ENCODE data around the gene CDC5L.

Gene CDC5L

DNA sequence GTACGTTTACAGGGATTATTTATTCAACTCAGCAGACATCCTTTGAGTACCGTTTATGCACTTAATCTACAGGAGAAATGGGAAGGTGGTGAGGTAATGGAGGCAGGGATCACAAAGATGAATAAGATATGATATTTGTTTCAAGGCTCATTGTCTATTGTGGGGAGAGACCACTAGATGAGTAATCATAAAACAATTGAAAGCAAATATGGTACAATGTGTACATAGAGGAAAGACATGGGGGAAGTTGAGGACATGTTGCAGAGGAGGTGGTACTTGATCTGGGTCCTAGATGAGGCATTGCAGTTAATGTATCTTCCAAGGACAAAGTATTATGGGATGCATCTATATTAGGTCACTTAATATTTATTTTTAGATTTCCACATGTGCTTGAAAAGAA is 13.7 kb upstream of the CDC5L start:
- DNase-seq (ENCODE audit: low read depth): no peak

DNA sequence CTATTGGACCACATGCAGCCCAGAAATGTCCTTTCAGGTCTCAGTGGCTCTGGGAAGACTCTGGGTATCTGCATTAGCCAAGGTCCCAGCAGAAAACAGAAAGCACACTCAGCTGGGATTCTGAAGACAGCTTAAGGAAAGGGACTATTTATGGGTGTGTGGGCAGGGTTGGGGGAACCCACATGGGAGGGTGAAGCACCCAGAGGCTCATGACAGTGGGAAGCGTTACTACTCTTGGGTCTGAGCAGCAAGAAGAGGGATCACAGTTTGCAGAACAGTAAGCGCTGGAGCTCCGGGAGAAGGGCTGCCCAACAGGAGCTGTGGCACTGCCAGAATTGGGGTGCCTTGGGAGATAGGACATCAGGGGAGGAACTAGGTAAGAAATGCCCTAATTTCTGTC is 12.4 kb upstream of the CDC5L start:
- DNase-seq (ENCODE audit: low read depth): no peak

DNA sequence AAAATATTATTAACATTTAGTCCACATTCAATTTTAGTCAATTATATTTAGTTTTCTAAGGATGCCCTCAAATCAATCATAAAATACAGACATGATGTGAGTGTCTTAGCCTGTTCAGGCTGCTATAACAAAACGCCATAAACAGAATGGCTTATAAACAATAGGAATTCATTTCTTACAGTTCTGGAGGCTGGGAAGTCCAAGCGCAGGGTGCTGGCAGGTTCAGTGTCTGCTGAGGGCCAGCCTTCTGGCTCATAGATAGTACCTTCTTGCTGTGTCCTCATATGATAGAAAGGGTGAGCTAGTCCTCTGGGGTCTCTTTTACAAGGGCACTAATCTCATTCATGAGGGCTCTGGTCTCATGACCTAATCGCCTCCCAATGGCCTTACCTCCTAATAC is 10.0 kb upstream of the CDC5L start:
- no peak for DNase-seq (ENCODE audit: low read depth)

DNA sequence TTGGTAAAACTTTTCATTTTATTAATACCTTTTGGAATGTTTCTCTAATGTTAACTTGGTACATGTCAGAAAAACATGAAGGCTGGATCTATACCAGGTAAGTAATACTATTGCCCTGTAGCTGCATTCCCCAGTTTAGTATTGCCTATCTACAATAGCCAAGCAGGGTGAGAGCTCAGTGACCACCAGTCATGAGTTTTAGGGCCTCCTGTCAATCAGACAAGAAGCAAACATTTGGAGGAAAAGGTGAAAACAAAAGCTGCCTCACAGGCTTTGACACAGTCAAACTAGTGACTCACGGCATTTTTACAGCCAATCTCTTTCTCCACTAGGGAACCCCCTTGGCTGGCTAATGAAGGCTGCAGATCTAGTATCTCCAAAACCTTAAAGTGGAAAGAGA is 9.5 kb upstream of the CDC5L start:
- DNase-seq (ENCODE audit: low read depth): no peak

DNA sequence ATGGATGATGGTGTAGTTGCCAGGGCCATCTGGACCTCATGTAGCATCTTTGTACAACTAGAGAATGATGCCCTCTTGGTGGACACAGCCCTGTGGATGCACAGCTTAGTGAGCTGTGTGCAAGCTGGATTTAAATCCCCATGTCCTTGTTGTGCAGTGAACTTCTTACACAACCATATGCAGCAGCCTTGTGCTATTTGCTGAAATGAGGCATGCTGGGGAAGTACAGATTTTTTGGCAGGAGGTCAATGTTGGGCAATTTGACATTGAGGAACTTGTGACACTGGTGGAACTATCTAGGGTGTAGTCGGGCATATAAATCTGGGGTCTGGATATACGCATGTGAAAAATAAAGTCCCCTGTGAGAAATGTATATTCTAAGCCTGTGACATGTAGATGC is 5.8 kb upstream of the CDC5L start:
- no peak for DNase-seq (ENCODE audit: low read depth)

DNA sequence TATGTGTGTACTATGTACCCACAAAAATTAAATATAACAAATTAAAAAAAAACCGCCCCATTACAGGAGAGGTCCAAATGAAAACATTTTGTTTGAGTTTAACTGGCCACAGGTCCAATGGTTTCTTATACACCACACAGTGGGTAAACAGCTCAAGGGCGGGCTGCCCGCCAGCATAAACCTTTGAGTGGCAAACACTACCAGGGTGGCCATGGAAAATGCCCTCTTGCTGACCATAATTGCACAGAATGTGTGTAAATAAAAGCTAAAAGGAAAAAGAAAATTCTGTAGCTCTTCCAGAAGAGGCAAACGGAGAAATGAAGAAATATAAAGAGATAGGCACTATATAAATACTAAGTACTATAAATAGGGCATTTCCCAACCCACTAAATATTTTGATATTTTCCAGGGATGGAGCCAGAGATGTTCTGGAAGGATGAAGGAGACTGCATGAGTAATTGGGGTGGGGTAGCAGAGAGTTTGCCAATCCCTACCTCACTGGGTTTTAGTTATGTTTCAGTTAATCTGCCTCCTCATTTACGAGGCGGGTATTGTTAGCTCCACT is 1.1 kb upstream of the CDC5L start:
- no peak for DNase-seq (ENCODE audit: low read depth)

DNA sequence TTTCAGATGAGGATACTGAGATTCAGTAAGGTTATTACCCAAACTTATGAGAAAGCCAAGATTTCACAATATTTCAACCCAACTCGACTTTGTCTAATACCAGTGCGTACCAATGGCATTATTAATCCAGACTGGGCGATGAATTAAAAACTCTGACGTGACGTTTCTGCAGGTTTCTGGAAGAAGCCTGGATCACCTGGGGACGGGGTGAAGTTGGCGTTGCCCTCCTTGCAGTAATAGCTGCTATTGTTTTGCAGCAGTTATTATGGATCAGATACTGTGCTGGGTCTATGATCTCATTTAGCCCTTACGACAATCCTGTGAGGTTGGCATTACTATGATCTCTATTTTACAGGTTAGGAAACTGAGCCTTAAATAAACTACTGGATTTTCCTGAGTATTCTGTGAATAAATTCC is 569 bp upstream of the CDC5L start:
- no peak for DNase-seq (ENCODE audit: low read depth)

DNA sequence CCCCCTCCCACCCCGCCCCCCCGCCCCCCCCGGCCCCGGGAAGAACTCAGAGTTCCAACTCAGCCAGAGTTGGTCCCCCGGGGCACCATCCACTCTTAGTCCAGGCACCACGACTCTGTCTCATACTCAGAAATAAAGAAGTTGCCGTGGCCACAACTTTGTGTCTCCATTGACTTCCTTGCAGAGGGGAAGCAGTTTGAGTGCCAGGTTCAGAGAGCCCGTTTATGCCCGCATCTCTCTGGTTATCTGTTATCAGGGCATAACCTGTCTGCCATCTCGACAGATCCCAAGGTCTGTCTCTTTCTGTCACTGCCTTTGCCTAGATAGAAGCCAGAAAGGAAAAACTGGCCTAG is 605 bp downstream of the CDC5L start:
- no peak for DNase-seq (ENCODE audit: low read depth)

DNA sequence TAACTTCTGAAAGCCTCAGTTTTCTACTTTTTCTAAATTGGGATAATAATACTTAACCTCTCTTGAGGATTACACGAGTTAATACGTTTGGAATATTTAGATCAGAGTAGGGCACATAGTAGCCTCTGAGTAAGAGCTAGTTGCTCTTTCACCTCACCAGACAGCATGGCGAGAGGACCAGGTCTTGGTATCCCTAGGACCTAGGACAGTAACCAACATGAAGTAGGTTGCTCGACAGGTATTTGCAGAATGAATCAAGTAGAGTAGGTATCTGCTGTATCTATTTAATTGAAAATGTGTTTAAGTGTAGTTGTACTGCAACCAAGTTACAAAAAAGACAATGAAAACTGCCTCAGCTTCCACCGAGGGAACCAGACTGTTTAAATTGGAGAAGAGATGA is 1.4 kb downstream of the CDC5L start:
- no peak for DNase-seq (ENCODE audit: low read depth)

DNA sequence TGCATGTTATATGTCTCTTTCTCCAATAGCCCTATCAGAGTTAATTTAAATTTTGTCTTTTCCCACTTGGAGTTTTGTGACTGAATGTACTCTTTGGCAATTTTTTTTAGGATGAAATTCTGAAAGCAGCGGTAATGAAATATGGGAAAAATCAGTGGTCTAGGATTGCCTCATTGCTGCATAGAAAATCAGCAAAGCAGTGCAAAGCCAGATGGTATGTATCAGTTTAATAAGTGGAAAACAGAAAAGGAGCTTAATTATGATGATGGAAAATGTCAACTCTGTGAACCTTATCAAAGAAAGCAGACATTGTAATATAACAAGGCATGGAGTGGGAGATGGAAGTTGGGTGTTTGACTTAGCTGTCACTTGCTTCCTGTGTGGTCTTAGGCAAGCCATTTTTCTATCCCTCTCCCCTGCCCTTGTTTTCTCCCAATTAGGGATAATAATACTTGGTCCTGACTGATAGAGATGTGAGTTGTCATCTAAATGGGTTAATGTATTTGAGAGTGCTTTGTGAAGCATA is 2.7 kb downstream of the CDC5L start:
- DNase-seq (ENCODE audit: low read depth): no peak

DNA sequence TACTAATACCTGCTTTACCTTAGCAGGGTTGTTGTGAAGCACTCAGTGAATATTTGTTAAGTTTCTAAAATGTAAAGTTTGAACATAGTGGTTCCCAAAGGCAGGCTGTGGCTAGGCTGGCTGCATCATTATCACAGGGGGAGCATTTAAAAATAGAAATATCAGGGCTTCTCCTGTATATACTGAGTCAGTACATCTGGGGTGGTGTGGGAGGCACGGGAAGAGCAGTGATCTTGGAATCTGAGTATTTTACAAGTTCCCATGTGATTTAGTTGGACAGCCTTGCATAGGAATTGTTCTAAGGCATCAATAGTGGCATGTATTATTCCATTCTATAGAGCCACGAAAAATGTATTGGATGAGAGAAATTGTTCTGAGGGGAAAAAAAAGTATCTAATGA is 8.0 kb downstream of the CDC5L start:
- DNase-seq (ENCODE audit: low read depth): no peak

DNA sequence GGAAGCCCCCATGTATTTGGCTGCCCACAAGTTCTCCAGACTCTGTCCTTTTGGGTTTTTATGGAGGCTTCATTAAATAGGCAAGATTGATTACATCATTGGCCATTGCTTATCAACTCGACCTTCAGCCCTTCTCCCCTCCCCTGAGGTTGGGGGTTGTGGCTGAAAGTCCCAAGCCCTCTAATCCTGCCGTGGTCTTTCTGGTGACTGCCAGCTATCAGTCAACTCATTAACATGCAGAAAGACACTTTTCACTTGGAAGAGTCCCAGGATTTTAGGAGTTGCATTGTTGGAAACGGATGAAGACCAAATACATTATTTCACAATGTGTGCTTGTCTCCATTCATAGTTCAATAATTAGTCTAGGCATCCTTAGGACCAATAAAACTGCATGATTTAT is 9.5 kb downstream of the CDC5L start:
- no peak for DNase-seq (ENCODE audit: low read depth)

DNA sequence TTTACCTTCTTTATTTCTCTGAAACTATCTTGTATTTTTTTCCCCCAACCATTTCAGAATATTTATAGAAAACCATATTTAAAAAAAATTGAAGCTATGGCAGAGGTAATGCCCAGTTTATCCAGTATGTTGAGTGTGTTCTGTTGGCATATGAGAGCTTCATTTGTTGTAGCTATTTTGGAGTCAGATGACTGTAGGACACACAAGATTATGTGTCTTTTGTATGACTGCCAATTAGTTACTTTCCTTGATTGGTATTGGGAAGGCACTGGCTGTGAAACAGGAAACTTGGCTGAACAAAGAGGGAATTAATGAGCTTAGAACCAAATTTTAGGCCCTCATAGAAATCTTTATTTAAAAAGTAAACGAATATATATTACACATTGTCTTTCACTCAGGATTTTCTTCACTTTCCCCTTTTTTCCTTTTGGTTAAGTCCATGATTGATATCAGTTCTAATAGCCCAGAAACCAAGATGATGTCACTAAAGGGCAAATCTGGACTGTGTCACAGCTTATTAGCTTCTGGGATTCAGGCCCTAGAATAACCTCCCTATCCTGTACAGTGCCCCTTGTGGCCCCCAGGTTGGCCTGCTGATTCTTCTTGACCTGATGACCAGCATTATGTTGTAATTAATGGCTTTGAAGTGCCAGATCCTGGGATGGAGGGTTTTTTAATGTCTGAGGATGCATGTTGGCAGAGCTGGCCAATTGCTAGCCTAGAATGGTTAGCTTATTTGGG is 10.1 kb downstream of the CDC5L start:
- no peak for DNase-seq (ENCODE audit: low read depth)

DNA sequence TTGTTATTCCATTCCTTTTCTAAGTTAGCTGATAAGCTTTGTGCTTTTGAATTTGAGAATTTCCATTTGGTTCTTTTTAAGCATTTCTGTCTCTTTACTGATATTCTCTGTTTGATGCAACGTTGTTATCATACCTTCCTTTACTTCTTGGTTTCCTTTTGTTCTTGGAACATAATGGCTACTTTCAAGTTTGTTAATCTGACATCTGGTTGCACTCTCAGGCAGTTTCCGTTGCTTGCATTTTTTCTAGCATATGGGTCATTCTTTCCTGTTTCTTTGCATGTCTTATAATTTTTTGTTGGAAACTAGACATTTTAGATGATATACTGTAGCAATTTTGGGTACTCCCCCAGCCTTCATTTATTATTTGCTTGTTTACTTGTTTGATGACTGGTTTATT is 12.5 kb downstream of the CDC5L start:
- DNase-seq (ENCODE audit: low read depth): no peak

DNA sequence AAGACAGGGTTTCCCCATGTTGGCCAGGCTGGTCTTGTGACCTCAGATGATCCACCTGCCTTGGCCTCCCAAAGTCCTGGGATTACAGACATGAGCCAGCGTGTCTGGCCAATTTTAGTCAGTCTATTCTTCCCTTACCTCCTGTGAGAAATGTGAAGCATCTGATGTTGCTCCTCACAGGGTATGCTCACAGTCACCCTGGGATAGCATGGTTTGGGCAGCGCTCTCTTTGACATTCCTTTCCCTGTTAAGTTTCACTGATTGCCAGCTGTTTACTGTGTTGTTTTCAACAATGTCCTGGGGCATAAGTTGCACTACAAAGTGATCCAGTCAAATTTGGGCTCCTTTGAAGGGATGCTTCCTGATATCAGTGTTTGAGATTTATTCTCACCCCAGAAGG is 13.1 kb downstream of the CDC5L start:
- no peak for DNase-seq (ENCODE audit: low read depth)

DNA sequence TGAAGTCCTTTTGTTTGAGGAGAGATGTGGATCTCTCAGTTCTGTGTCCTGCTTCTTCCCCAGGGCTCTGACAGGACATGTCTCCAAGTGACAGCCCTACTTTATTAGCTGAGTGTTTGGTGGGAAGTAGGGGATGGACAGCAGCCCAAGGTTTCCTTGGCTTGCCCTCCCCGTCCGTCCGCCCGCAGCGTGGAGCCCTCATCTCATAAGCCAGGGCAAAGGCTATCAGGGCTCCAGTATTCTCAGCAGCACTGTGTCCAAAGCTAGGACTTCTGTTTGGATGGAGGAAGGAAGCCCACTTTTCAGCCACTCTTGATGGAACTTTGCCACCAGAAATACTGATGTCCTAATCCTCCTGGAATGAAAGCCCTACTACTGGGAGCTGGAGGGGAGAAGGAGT is 13.6 kb downstream of the CDC5L start:
- DNase-seq (ENCODE audit: low read depth): no peak

DNA sequence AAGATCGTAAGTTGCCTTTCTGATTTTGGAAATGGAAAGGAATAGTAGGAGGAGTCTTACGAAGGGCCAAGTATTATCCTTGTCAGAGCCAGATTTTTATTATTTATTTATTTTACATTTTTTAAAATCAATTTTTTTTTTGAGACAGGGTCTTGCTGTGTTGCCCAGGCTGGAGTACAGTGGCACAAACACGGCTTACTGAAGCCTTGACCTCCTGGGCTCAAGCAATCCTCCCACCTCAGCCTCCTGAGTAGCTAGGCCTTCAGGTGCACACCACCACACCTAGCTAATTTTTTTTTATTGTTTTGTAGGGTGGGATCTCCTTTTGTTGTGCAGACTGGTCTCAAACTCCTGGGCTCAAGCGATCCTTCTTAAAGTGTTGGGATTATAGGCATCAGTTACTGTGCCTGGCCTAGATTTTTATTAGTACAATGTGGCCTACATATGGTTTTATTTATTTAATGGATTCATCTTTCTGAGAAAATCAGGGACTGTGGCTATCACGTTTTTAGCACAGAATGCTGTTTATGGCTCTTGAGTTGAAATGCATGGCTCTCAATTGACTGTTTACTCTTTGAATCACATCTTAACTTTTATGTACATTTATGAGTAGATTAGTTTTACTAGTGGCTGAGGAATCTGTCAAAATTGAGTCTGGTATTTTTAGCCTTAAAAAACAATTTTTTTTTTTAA is 16.7 kb downstream of the CDC5L start:
- no peak for DNase-seq (ENCODE audit: low read depth)

DNA sequence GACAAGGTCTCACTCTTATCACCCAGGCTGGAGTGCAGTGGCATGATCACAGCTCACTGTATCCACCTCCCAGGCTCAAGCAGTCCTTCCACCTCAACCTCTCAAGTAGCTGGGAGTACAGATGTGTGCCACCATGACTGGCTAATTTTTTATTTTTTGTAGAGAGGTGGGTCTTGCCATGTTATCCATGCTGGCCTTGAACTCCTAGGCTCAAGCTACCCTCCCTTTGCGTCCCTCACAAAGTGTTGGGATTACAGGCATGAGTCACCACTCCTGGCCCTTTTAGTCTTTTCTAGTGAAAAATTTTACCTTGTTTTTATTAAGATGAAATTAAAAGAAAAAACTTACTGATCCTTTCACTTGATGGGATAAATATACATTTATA is 17.2 kb downstream of the CDC5L start:
- DNase-seq (ENCODE audit: low read depth): no peak

DNA sequence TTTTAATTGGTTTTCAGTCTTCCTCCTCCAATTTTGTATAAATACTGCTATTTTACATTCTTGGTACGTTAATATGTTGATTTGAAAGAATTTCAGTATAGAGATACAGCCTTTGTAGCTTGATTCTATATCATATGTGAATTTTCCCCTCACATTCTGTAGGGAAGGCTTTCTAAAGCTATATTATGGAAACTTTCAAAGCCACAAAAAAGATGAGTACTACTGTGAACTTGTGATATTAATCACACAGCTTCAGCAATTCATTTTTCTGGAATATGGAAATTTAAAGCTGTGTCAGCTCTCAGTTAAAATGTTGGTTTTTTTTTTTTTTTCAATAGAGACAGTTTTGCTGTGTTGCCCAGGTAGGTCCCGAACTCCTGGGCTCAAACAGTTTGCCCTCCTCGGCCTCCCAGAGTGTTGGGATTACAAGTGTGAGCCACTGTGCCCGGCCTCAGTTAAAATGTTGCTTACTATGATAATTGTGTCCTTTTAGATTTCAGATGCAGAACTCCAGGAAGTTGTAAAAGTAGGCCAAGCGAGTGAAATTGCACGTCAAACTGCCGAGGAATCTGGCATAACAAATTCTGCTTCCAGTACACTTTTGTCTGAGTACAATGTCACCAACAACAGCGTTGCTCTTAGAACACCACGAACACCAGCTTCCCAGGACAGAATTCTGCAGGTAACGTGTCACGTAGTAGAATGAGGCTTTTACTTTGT is 20.6 kb downstream of the CDC5L start:
- DNase-seq (ENCODE audit: low read depth): no peak

DNA sequence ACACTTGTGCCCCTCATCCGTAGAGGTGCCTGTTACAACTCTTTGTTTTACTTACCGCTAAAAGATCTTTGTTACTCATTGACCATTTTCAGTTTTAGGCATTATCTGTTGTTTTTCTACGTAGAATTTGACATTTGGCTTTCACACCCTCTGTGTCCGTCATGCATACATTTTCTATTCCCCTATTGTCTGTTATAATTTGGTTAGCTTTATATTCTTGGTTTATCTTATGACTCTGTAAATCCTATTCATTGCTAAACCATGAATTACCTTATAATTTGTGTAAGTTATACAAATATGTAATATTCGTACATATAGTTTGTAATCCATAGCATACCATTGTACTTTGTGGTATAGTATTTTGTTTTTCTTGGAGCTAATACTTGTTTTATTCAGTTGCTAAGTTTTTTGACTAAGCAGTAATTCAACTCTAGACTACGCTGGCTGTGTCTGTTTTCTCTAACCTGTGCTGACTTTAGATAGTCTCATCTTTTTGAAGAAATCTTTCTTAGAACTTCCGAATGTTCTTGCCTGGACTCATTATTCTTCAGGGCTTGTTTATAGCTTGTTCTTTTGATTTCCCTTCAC is 21.8 kb downstream of the CDC5L start:
- DNase-seq (ENCODE audit: low read depth): no peak

DNA sequence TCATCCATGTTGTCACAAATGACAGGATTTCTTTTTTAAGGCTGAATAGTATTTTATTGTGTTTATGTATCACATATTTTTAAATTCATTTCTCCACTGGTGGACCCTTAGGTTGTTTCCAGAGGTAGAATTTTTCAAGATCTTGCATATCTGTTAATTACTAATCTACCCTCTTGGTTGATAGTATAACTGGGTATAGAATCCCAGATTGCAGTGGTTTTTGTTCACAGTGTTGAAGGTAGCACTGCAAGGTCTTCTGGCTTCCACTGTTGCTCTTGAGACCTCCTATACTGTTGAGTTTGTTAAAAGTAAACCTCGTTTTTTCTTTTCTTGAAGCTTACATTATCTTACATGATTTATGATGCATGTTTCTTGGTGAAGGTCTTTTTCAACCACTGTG is 22.9 kb downstream of the CDC5L start:
- no peak for DNase-seq (ENCODE audit: low read depth)

DNA sequence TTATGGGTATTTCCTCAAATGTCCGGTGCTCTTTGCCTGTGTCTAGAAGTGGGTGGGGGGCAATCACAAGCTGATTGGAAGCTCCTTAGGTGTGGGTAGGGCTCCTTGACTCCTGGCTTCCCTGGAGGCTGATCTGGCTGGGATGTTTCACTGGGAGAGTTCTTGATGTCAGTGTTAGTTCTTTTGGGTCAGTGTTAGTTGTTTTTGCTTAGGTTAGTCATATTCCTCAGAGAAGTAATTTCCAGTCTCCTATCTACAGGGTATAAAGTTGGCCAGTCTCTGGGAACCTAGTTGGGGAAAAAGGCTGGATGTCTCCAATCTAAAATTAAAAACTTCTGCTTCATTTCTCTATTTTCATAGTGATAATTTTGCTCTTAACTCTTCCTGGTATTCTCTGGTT is 23.6 kb downstream of the CDC5L start:
- DNase-seq (ENCODE audit: low read depth): no peak

DNA sequence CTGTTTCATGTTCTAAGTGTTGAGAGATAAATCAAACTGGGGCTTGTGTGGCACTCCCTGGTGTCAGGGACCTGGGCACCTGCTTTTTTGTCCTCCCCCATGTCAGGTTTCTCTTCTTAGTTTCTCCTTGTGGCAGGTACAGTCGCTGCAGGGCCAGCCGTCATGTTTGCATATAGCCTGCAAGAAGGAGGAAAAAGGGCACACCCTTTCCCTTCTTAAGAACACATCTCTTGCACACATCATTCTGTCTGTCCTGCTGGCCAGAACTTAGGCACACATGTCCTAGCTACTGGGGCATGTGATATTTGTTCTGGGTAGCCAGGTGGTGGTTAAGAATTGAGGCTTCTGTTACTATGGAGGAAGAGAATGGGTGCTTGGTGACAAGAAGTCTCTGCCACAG is 27.9 kb downstream of the CDC5L start:
- no peak for DNase-seq (ENCODE audit: low read depth)
